Caco-2 (cell line): ENCODE results near the gene CPSF3. TPM values are rescaled to one million over a fixed set of nuclear protein-coding genes. Genes with fewer than 3 reads are reported as not detected.

Source experiments
- BruUV-seq: library from RNA; stranded (reverse); fragments of 400-500 nt; replicated peaks from 2 replicates; lab custom pipeline; 2021; lab: Mats Ljungman, UMichigan
- CTCF ChIA-PET: fragments of 300-600 bp; sonication (Branson Sonifier 250); formaldehyde crosslinking; loops from one replicate; lab custom pipeline; 2022; ENCODE audit warnings: antibody characterized with exemption; lab: Charles Lee
- POLR2A ChIA-PET: fragments of 300-600 bp; sonication (Branson Sonifier 250); formaldehyde crosslinking; loops from one replicate; lab custom pipeline; 2022; ENCODE audit warnings: antibody characterized with exemption; lab: Charles Lee
- DNase-seq, 2 experiments: peaks; one replicate each; pipeline versions ENCODE4 v3.0.0 to v3.0.0-alpha.2; 2020 to 2022
- H3K27me3 ChIP-seq: replicated peaks from 2 replicates; pipeline ENCODE4 v1.6.0; 2011; ENCODE audit warnings: low read length; ENCODE audit not compliant: control insufficient read depth, insufficient read depth
- H3K36me3 ChIP-seq: 2 replicates; pipeline ENCODE4 v1.5.1; 2011; ENCODE audit warnings: low read length; ENCODE audit not compliant: control insufficient read depth, insufficient read depth
- H3K4me1 ChIP-seq: fragments of 250-450 bp; sonication (Bioruptor Pico); 2 replicates; pipeline ENCODE4 v1.5.1; 2020; ENCODE audit warnings: mild to moderate bottlenecking
- H3K4me3 ChIP-seq: 2 replicates; pipeline ENCODE4 v1.5.1; 2011; ENCODE audit warnings: low read depth, mild to moderate bottlenecking, control low read depth, low read length
- H3K9me3 ChIP-seq: fragments of 250-450 bp; sonication (Bioruptor Pico); 2 replicates; pipeline ENCODE4 v1.5.1; 2020; ENCODE audit warnings: mild to moderate bottlenecking, moderate library complexity
- H3K27ac Mint-ChIP-seq: one replicate; pipeline ENCODE4 v1.8.0; 2022; ENCODE audit warnings: mixed read lengths; ENCODE audit not compliant: unreplicated experiment
- H3K27me3 Mint-ChIP-seq: one replicate; pipeline ENCODE4 v1.8.0; 2022; ENCODE audit warnings: mixed read lengths; ENCODE audit not compliant: insufficient read depth, unreplicated experiment
- H3K36me3 Mint-ChIP-seq: one replicate; pipeline ENCODE4 v1.8.0; 2022; ENCODE audit warnings: mild to moderate bottlenecking, mixed read lengths; ENCODE audit not compliant: insufficient read depth, unreplicated experiment
- H3K4me1 Mint-ChIP-seq: one replicate; pipeline ENCODE4 v1.8.0; 2022; ENCODE audit warnings: low read depth, mixed read lengths; ENCODE audit not compliant: unreplicated experiment
- H3K4me3 Mint-ChIP-seq: one replicate; pipeline ENCODE4 v1.8.0; 2022; ENCODE audit warnings: mild to moderate bottlenecking, moderate library complexity, mixed read lengths; ENCODE audit not compliant: unreplicated experiment
- H3K9me3 Mint-ChIP-seq: one replicate; pipeline ENCODE4 v1.8.0; 2022; ENCODE audit warnings: mixed read lengths; ENCODE audit not compliant: unreplicated experiment
- CTCF ChIP-seq, 2 experiments: fragments of 200-600 bp in 1 of 2; IDR thresholded peaks; 1 replicate in 1 of 2; 2 replicates in 1 of 2; pipeline versions ENCODE4 v1.5.1 to v1.8.0; 2011 to 2022; ENCODE audit warnings: antibody characterized with exemption in 1 of 2, control low read depth in 1 of 2, inconsistent platforms in 1 of 2, low read depth in 1 of 2, low read length in 1 of 2, mild to moderate bottlenecking in 1 of 2, moderate library complexity in 1 of 2; ENCODE audit not compliant: insufficient read depth in 1 of 2, severe bottlenecking in 1 of 2, unreplicated experiment in 1 of 2
- intact Hi-C: fragments of 100-400 bp; cut with micrococcal nuclease; formaldehyde crosslinking; loops from one replicate; pipeline ENCODE4 v1.10.0; 2022; ENCODE audit not compliant: unreplicated experiment
- total RNA-seq: library from RNA; stranded (reverse); gene quantifications from 2 replicates; pipeline ENCODE4 v1.2.3, GENCODE V29; 2022

The CPSF3 gene
- total RNA-seq, 1 experiment from 2014 or later = 95.0 TPM

- CTCF ChIA-PET = no interaction called here
- Histone ChIP-seq H3K36me3 (no peaks in the 10 kb centered on the region; the same call in 1 of the 2 replicates), H3K9me3 (no peaks in the 10 kb centered on the region), H3K27me3 (no peaks in the 10 kb centered on the region), H3K4me1 (peaks cover 9% of the 10 kb centered on the region), H3K4me3 (no peak overlapping the region)
- no peak for TF ChIP-seq CTCF (IDR thresholded peaks at IDR 0.05; ENCODE audit: insufficient read depth in 1 of 2, low read depth in 1 of 2, low read length in 1 of 2, severe bottlenecking in 1 of 2, unreplicated experiment in 1 of 2)
- no peak for DNase-seq
- no TSS peak for BruUV-seq
- H3K27ac Mint-ChIP-seq = no peak overlapping the region
- H3K27me3 Mint-ChIP-seq = no peaks in the 10 kb centered on the region
- POLR2A ChIA-PET = no interaction called here
- peaks cover 40% of the 10 kb centered on the region for H3K36me3 Mint-ChIP-seq
- H3K9me3 Mint-ChIP-seq = no peaks in the 10 kb centered on the region
- H3K4me3 Mint-ChIP-seq = no peak overlapping the region
- intact Hi-C loops = no loop called here
- no peaks in the 10 kb centered on the region for H3K4me1 Mint-ChIP-seq
Measured at GRCh38 chr2:9428965-9429577, 5.6 kb downstream of the CPSF3 start.

- no TSS peak for BruUV-seq
- Histone ChIP-seq H3K4me3 (no peak overlapping the region), H3K36me3 (no peaks in the 10 kb centered on the region; the same call in 1 of the 2 replicates), H3K27me3 (no peaks in the 10 kb centered on the region), H3K9me3 (no peaks in the 10 kb centered on the region), H3K4me1 (no peaks in the 10 kb centered on the region)
- Mint-ChIP-seq H3K27ac (no peak overlapping the region), H3K36me3 (peaks cover 42% of the 10 kb centered on the region), H3K4me1 (no peaks in the 10 kb centered on the region), H3K27me3 (no peaks in the 10 kb centered on the region), H3K9me3 (no peaks in the 10 kb centered on the region), H3K4me3 (no peak overlapping the region)
- no peak for TF ChIP-seq CTCF (IDR thresholded peaks at IDR 0.05; ENCODE audit: insufficient read depth in 1 of 2, low read depth in 1 of 2, low read length in 1 of 2, severe bottlenecking in 1 of 2, unreplicated experiment in 1 of 2)
- ChIA-PET POLR2A (no interaction called here), CTCF (no interaction called here)
- no peak for DNase-seq
- intact Hi-C loops = no loop called here
Measured at GRCh38 chr2:9430316-9431293, 7.2 kb downstream of the CPSF3 start.

GRCh38 chr2:9434489-9434888, 11.0 kb downstream of the CPSF3 start:
- Mint-ChIP-seq H3K4me1 (no peaks in the 10 kb centered on the region), H3K9me3 (no peaks in the 10 kb centered on the region), H3K27me3 (no peaks in the 10 kb centered on the region), H3K36me3 (peaks cover 75% of the 10 kb centered on the region), H3K4me3 (no peak overlapping the region), H3K27ac (no peak overlapping the region)
- intact Hi-C loops = no loop called here
- no peak for TF ChIP-seq CTCF (IDR thresholded peaks at IDR 0.05; ENCODE audit: insufficient read depth in 1 of 2, low read depth in 1 of 2, low read length in 1 of 2, severe bottlenecking in 1 of 2, unreplicated experiment in 1 of 2)
- ChIA-PET CTCF (no interaction called here), POLR2A (no interaction called here)
- Histone ChIP-seq H3K4me1 (no peaks in the 10 kb centered on the region), H3K27me3 (no peaks in the 10 kb centered on the region), H3K9me3 (no peaks in the 10 kb centered on the region), H3K36me3 (no peaks in the 10 kb centered on the region; the same call in 1 of the 2 replicates), H3K4me3 (no peak overlapping the region)
- no TSS peak for BruUV-seq
- no peak for DNase-seq
